SJSA1 (cell line): Measurements from ENCODE around the gene ENDOV. TPM values are rescaled to one million over a fixed set of nuclear protein-coding genes. Genes with fewer than 3 reads are reported as not detected.

Source experiments
- DNase-seq, 2 experiments: peaks; one replicate each; pipeline ENCODE4 v3.0.0-alpha.2; 2015 to 2020; ENCODE audit warnings: low spot score in 2 of 2, low read depth in 1 of 2
- H3K27ac ChIP-seq: fragments of 250-450 bp; sonication (Bioruptor Pico); 2 replicates; pipeline ENCODE4 v1.5.1; 2020; ENCODE audit warnings: mild to moderate bottlenecking, moderate library complexity
- H3K27me3 ChIP-seq: fragments of 250-450 bp; sonication (Bioruptor Pico); replicated peaks from 2 replicates; pipeline ENCODE4 v1.5.1; 2020; ENCODE audit warnings: mild to moderate bottlenecking, moderate library complexity
- H3K36me3 ChIP-seq: fragments of 250-450 bp; sonication (Bioruptor Pico); 2 replicates; pipeline ENCODE4 v1.5.1; 2020; ENCODE audit warnings: mild to moderate bottlenecking
- H3K4me1 ChIP-seq: fragments of 250-450 bp; sonication (Bioruptor Pico); replicated peaks from 2 replicates; pipeline ENCODE4 v1.6.1; 2021; ENCODE audit warnings: mild to moderate bottlenecking
- H3K4me3 ChIP-seq: fragments of 250-450 bp; sonication (Bioruptor Pico); 2 replicates; pipeline ENCODE4 v1.5.1; 2020; ENCODE audit warnings: mild to moderate bottlenecking
- H3K9me3 ChIP-seq: fragments of 250-450 bp; sonication (Bioruptor Pico); replicated peaks from 2 replicates; pipeline ENCODE4 v1.5.1; 2020; ENCODE audit warnings: mild to moderate bottlenecking
- total RNA-seq: library from RNA; depleted of rRNA; stranded (reverse); fragments of >200 nt; shearing (Covaris generic); gene quantifications from 2 replicates; pipeline ENCODE4 v1.2.3, GENCODE V29; 2014; rRNA removed

ENDOV gene
- total RNA-seq, 1 experiment from 2014 or later, result 25.6 TPM

DNA sequence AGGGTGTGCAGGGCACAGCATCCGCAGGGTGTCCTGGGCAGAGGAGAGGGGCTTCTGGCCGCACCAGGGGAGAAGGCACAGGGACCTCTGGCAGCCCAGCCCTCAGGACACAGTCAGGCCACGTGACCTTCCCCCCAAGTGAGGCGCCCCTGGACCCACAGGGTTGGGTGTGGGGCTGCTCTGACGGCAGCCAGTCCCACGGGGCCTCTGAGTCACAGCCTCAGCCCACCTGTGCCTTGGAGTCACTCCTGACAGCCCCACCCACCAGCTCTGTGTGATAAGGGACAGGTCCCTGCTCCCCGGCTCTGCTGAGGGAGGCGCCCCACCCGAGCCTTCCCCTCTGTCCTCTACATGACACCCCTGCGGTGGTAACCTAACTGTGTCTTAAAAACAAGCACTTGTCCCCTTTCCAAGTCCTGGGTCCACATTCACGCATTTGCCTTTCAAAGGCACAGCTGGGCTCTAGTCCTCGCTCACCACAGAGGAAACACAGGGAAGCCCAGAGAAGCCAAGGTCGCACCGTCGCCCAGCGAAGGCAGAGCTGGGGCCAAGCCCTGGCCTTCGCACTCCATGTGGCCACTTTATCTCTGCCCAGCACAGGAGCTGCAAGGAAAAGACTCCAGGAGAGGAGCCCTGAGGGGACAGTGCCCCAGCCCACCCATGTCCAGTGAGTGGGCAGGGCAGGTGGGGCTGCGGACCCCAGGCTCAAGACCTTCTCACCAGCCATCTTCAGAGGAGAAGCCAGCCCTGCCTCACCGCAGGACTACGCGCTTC lies 66.5 kb downstream of the ENDOV start:
- peaks cover 29% of the 10 kb centered on the region for H3K4me1 ChIP-seq
- no peak overlapping the region for H3K27ac ChIP-seq
- H3K4me3 ChIP-seq, result no peak overlapping the region
- no peak for DNase-seq
- peaks cover 6% of the 10 kb centered on the region for H3K9me3 ChIP-seq
- H3K36me3 ChIP-seq, result no peaks in the 10 kb centered on the region
- H3K27me3 ChIP-seq, result peaks cover 69% of the 10 kb centered on the region

DNA sequence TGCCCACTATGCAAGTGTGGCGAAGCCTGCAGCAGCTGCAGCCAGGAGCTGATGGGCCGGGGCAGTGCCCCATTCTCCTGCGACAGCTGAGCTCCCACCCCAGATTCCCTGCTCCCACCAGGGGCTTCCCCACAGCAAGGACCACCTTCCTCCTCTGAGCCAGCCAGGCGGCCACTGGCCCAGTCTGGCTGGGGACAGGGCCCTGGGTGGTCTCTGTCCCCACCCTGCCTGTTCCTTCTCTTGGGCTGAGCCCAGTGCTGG lies 67.0 kb downstream of the ENDOV start:
- no peak overlapping the region for H3K4me3 ChIP-seq
- no peak for DNase-seq
- H3K27me3 ChIP-seq, result peaks cover 69% of the 10 kb centered on the region
- H3K36me3 ChIP-seq, result no peaks in the 10 kb centered on the region
- H3K9me3 ChIP-seq, result peaks cover 4% of the 10 kb centered on the region; the same call in 1 of the 2 replicates
- no peak overlapping the region for H3K27ac ChIP-seq
- peaks cover 23% of the 10 kb centered on the region for H3K4me1 ChIP-seq

DNA sequence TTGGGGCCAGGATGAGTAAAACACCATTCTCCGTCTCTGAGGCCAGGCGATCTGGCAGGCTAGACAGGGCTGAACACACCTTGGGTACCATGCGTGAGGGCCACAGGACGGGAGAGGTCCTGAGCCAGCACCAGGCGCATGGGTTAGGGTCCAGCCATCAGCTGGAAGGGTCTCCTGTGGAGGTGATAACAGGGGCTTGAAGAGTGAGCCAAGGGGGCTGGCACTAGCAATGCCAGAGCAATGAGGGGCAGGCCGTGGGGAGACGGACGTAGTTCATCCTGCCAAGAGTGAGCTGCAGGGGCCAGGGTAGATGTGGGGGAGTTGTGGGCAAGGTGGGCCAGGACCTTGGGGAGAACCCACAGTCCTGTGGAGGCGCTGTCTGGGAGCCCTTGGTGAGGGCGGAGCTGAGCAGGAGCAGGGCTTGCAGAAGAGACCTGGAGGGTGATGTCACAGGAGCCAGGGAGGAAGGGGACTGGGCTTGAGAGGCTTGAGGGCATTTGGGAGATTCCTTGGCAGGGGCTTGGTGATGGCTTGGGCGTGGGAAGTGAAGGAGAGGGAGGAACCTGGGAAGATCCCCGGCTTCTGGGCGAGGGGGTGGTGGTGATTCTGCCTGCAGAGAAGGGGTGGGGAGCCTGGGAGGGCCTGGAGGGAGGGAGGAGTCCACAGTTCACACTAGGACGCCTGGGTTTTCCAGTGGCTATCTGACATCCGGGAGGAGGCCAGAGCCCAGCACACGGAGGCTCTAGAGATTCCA lies 67.8 kb downstream of the ENDOV start:
- Histone ChIP-seq H3K4me1 (peaks cover 16% of the 10 kb centered on the region), H3K36me3 (no peaks in the 10 kb centered on the region), H3K4me3 (no peak overlapping the region), H3K27me3 (peaks cover 68% of the 10 kb centered on the region), H3K27ac (no peak overlapping the region), H3K9me3 (no peaks in the 10 kb centered on the region; the same call in 1 of the 2 replicates)
- no peak for DNase-seq

DNA sequence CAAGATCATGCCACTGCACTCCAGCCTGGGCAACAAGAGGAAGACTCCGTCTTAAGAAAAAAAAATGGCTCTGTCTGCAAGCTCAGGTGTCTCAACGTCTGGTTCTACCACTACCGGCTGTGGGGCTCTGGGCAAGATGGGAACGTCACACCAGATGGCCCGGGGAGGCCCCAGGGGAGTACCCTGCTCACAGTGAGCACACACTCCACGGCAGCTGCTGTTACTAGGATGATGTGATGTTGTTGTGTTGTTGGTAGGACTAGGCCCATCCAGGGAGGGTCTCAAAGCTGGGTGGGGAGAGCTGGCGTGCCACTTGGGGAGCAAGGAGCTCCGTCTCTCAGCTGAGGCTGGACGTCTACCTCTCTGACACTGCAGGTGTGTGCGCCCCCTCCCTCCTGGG lies 70.9 kb downstream of the ENDOV start:
- Histone ChIP-seq H3K27me3 (peaks cover 39% of the 10 kb centered on the region), H3K27ac (no peak overlapping the region), H3K36me3 (no peaks in the 10 kb centered on the region), H3K9me3 (no peaks in the 10 kb centered on the region), H3K4me1 (peaks cover 6% of the 10 kb centered on the region; the same call in 1 of the 2 replicates), H3K4me3 (no peak overlapping the region)
- DNase-seq, result no peak

DNA sequence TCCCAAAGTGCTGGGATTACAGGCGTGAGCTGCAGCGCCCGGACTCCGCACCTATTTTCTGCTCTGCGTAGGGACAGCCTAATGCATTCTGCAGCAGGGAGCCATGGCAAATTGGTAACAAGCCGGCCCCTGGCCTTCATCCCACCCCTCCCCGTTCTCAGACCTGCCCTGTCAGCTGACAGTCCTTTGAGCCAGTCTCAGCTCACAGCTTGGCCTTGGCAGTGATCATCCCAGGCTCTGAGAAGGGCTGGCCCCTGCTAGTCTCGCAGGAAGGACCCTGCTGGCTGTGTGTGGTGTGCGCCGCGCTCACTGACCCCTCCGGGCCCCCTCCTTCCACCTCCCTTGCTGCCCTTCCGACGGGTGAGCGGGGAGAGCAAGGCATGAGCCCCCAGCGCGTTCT lies 71.7 kb downstream of the ENDOV start:
- no peak for DNase-seq
- Histone ChIP-seq H3K4me1 (peaks cover 6% of the 10 kb centered on the region; the same call in 1 of the 2 replicates), H3K27me3 (peaks cover 30% of the 10 kb centered on the region), H3K27ac (no peak overlapping the region), H3K36me3 (no peaks in the 10 kb centered on the region), H3K4me3 (no peak overlapping the region), H3K9me3 (no peaks in the 10 kb centered on the region)

DNA sequence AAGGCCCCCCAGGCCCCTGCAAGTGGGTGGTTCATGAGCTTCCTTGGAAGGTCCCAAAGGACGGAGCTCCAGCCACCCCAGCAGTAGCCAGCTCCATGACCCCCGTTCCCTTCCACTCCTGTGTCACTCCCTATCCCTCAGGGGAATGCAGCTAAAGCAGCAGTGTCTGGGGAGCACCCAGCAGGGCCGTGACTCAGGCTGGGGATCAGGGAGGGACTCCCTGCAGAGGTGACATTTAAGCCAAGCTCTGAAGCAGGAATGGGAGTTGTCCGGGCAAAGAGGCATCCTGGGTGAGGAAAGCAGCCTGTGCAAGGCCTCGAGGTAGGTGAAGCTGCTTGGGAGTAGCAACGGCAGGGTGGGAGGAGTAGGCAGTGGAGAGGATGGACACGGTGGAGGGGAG lies 72.5 kb downstream of the ENDOV start:
- Histone ChIP-seq H3K27me3 (peaks cover 29% of the 10 kb centered on the region), H3K4me3 (no peak overlapping the region), H3K4me1 (peaks cover 6% of the 10 kb centered on the region; the same call in 1 of the 2 replicates), H3K9me3 (no peaks in the 10 kb centered on the region), H3K36me3 (no peaks in the 10 kb centered on the region), H3K27ac (no peak overlapping the region)
- no peak for DNase-seq

Other genes with a start within 250 kb of the ENDOV start
- gene CARD14, start 245.1 kb upstream of the ENDOV start, total RNA-seq, result not detected in 2 replicates
- gene SGSH, start 194.8 kb upstream of the ENDOV start, total RNA-seq, result 18.6 and 26.5 TPM in 2 replicates
- 12.3 and 14.3 TPM in 2 replicates for gene SLC26A11, start 194.7 kb upstream of the ENDOV start, total RNA-seq
- gene RNF213, start 154.3 kb upstream of the ENDOV start, total RNA-seq, result 43.0 and 49.8 TPM in 2 replicates
- 0.32 TPM in 1 of 2 replicates, not detected in the other for gene NPTX1, start 61.4 kb downstream of the ENDOV start, total RNA-seq
- gene RPTOR, start 129.7 kb downstream of the ENDOV start, total RNA-seq, result 27.0 and 30.6 TPM in 2 replicates